ENCODE data around the gene ICAM1.
"Not testable (repeated sequence)": the region's sequence is repeated elsewhere in the genome, so short reads cannot be mapped to it uniquely, and the experiment has no call there.

ICAM1 gene

DNA sequence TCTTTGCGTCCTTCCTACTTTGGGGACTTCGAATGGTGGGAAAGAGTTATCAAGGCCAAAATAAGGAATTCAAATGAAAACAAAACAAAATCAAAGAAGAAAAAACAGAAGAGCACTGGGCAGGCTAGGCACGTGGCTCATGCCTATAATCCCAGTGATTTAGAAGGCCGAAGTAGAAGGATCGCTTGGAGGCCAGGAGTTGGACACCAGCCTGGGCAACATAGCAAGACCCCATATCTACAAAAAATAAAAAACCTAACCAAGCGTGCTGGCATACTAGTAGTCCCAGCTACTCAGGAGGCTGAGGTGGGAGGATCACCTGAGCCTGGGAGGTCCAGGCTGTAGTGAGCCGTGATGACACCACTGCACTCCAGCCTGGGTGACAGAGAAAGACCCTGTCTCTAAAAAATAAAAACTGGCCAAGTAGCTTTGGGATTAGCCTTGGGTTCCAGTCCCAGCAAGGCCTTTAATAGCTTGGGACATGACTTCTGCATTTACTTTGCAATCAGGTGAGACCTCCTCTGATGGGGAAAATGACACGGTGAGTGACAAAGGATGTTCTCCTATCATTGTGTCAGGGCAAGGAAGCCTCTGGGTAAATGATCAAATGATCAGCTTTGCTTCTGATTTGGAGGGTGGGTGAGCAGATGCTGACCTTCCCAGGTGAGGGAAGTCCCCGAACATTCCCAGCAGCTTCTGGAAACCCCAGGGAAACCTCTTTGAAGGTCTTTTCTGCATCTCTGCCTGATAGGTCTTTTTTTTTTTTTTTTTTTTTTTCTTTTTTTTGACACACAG is 7.1 kb downstream of the ICAM1 start:
- no peak for DNase-seq (ENCODE audit: low spot score)

- DNase-seq (ENCODE audit: low spot score): no peak
Measured at GRCh38 chr19:10278935-10279334, 8.0 kb downstream of the ICAM1 start.

- no peak for DNase-seq (ENCODE audit: low spot score)
Measured at GRCh38 chr19:10279737-10280442, 9.0 kb downstream of the ICAM1 start.

DNA sequence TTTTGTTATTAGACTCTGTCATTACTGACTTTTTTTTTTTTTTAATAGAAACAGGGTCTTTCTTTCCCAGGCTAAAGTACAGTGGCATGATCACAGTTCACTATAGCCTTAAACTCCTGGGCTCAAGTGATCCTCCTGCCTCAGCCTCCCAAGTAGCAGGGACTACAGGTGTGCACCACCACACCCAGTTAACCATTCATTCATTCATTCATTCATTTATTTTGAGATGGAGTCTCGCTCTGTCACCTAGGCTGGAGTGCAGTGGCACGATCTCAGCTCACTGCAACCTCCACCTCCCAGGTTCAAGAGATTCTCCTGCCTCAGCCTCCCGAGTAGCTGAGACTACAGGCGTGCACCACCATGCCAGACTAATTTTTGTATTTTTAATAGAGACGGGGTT is 11.1 kb downstream of the ICAM1 start:
- not testable (repeated sequence) for DNase-seq (ENCODE audit: low spot score)

GRCh38 chr19:10283301-10284064 is 12.6 kb downstream of the ICAM1 start:
- DNase-seq (ENCODE audit: low spot score): no peak

- DNase-seq (ENCODE audit: low spot score): no peak
Measured at GRCh38 chr19:10284065-10284959, 13.4 kb downstream of the ICAM1 start.

DNA sequence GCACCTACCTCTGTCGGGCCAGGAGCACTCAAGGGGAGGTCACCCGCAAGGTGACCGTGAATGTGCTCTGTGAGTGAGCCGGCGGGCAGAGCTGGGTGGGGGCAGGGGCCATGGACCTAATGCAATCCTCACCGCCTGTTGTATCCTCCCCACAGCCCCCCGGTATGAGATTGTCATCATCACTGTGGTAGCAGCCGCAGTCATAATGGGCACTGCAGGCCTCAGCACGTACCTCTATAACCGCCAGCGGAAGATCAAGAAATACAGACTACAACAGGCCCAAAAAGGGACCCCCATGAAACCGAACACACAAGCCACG is 14.0 kb downstream of the ICAM1 start:
- DNase-seq (ENCODE audit: low spot score): no peak

GRCh38 chr19:10285393-10285792 is 14.5 kb downstream of the ICAM1 start:
- DNase-seq (ENCODE audit: low spot score): no peak

GRCh38 chr19:10286803-10287737 is 16.1 kb downstream of the ICAM1 start, which contains the start of gene ICAM4:
Gene ICAM4 (plus strand): TSS chr19:10286955. CDS start chr19:10287013, 58 bp downstream.
- DNase-seq (ENCODE audit: low spot score): no peak

DNA sequence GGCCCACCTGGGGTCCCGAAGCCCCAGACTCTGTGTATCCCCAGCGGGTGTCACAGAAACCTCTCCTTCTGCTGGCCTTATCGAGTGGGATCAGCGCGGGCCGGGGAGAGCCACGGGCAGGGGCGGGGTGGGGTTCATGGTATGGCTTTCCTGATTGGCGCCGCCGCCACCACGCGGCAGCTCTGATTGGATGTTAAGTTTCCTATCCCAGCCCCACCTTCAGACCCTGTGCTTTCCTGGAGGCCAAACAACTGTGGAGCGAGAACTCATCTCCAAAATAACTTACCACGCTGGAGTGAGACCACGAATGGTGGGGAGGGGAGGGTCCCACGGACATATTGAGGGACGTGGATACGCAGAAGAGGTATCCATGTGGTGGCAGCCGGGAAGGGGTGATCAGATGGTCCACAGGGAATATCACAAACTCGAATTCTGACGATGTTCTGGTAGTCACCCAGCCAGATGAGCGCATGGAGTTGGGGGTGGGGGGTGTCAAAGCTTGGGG is 17.8 kb downstream of the ICAM1 start:
- DNase-seq (ENCODE audit: low spot score): no peak

DNA sequence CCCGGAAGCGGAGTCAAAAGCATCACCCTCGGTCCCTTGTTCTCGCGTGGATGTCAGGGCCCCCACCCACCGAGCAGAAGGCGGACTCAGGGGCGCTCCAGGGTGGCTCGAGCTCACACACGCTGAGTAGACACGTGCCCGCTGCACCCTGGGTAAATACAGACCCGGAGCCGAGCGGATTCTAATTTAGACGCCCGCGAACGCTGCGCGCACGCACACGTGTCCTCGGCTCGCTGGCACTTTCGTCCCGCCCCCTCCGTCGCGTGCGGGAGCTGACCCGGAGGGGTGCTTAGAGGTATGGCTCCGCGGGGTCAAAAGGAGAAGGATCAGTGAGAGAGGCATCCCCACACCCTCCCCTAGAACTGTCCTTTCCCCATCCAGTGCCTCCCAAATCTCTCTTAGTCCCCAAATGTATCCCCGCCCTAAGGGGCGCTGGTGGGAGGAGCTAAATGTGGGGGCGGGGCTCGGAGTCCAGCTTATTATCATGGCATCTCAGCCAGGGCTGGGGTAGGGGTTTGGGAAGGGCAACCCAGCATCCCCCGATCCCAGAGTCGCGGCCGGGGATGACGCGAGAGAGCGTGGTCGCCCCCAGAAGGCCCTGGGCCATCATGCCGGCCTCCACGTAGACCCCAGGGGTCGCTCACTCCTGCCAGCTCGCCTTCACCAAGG is 18.4 kb downstream of the ICAM1 start:
- DNase-seq (ENCODE audit: low spot score): no peak

DNA sequence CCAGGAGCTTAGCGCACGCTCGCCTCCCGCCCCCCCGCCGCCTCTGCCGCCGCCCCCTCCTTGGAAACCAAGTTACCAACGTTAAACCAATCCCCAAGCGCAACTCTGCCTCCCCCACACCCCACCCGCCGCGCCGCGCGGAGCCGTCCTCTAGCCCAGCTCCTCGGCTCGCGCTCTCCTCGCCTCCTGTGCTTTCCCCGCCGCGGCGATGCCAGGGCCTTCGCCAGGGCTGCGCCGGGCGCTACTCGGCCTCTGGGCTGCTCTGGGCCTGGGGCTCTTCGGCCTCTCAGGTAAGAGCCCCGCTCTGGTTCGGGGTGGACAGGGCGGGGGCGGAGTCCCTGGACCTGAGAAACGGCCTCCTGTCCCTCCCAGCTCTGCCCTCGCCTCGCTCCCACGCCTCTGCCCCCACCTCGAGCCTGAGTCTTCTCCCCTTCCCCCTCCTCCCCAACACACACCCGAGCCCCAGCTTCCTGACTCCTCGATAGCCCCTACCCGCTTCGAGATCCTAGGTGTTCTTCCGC is 19.0 kb downstream of the ICAM1 start, which contains the start of gene ICAM5:
Gene ICAM5, plus strand, starts transcription at position 117 of the 521 bp plus-strand sequence. Its CDS starts 92 bp downstream, at position 209.
- no peak for DNase-seq (ENCODE audit: low spot score)

DNA sequence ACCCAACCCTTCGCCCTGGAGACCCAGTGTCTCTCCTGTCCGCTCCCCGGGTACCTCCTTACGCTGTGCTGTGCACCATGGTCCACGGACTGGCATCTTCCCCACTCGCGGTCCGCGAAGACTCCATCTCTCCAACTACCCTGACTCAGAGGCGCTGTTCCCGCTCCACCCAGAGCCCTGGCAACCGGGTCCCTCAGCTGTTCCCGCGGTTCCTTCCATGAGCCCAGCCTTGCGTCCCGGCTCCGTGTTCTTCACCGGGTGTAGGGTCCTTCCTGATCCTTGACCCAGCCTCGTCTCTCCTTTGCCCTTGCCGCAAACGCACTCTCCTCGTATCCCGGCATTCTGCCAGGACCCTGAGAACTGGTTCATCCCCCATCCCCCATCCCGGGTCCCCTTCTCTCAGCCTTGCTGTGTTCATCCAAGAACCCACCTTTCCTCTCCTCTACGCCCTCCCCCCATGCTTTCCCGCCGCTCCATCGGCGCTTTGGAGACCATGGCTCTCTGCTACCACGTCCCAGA is 19.5 kb downstream of the ICAM1 start:
- DNase-seq (ENCODE audit: low spot score): no peak

DNA sequence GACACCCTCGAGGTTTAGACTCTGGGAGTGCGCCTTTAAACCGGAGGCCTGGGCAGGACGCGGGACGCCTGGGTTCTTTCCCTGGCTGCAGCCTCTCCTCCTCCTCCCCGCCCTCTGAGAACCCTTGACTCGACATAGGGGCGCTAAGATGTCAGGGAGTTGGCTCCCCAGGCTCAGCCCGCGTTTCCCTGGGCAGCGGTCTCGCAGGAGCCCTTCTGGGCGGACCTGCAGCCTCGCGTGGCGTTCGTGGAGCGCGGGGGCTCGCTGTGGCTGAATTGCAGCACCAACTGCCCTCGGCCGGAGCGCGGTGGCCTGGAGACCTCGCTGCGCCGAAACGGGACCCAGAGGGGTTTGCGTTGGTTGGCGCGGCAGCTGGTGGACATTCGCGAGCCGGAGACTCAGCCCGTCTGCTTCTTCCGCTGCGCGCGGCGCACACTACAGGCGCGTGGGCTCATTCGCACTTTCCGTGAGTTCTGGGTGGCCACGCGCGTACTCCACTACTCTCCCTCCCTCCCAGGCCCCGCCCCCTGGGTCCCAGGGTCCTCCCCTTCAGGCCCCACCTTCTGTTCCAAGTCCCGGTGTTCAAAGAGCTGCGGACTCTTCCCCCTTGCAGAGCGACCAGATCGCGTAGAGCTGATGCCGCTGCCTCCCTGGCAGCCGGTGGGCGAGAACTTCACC is 20.1 kb downstream of the ICAM1 start:
- DNase-seq (ENCODE audit: low spot score): no peak

GRCh38 chr19:10291554-10292205 is 20.8 kb downstream of the ICAM1 start:
- DNase-seq (ENCODE audit: low spot score): no peak

DNA sequence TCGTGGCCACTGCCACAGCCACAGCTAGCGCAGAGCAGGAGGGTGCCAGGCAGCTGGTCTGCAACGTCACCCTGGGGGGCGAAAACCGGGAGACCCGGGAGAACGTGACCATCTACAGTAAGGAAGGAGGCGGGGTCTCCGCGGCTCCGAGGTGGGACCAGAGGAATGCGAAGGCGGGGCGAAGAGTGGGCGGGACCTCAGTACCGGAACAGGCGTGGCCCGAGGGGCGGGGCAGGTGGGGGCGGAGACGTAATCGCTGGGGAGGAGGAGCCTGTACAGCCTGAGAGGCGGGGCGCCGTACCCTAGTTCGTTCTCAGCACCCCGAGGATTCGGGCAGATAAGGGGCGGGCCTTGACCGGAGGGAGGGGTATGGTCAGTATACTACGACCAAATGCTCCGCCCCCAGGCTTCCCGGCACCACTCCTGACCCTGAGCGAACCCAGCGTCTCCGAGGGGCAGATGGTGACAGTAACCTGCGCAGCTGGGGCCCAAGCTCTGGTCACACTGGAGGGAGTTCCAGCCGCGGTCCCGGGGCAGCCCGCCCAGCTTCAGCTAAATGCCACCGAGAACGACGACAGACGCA is 21.4 kb downstream of the ICAM1 start:
- peak; percentile 84 for DNase-seq (ENCODE audit: low spot score)

DNA sequence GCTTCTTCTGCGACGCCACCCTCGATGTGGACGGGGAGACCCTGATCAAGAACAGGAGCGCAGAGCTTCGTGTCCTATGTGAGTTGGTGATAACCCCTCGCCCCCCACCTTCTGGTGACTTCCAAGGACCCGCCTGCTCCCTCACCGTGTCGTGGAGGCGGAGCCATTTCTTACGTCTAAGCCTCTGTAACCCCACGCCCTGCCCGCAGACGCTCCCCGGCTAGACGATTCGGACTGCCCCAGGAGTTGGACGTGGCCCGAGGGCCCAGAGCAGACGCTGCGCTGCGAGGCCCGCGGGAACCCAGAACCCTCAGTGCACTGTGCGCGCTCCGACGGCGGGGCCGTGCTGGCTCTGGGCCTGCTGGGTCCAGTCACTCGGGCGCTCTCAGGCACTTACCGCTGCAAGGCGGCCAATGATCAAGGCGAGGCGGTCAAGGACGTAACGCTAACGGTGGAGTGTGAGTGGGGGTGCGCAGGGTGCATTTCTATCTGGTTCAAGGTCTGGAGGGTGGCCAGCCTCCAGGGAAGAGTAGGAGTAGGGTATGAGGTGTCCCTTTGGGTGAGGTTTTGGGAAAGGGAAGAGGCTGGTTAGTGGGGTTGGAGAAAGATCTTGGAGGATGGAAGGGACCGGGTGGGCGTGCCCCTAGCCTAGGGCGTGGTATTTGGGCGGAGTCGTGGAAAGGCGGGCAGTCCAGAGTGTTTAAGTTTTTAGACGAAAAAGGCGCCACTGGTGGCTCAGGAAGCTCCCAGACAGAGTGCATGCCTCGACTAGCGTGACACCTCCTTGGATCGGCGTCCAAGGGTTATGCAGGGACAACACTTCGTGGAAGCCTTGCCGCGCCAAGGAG is 22.1 kb downstream of the ICAM1 start:
- no peak for DNase-seq (ENCODE audit: low spot score)
